Fibroblast of lung (primary cell): Measurements from ENCODE around the gene CNKSR3. TPM values are rescaled to one million over a fixed set of nuclear protein-coding genes. Genes with fewer than 3 reads are reported as not detected.

ENCODE experiments used
- DNase-seq, 2 donors: peaks; one replicate each; pipeline versions ENCODE4 v3.0.0 to v3.0.0-alpha.2; 2010; ENCODE audit warnings: low read depth in 2 of 2
- H2AFZ ChIP-seq: 2 replicates; pipeline ENCODE4 v1.5.1; 2012; ENCODE audit warnings: low read length, control low read depth, inconsistent platforms
- H3K27ac ChIP-seq: 2 replicates; pipeline ENCODE4 v1.5.1; 2011; ENCODE audit warnings: low read length, control low read depth; ENCODE audit not compliant: insufficient read depth
- H3K27me3 ChIP-seq: 2 replicates; pipeline ENCODE4 v1.5.1; 2011; ENCODE audit warnings: mild to moderate bottlenecking, low read length; ENCODE audit not compliant: control insufficient read depth, insufficient read depth
- H3K36me3 ChIP-seq: 2 replicates; pipeline ENCODE4 v1.5.1; 2011; ENCODE audit warnings: low read length; ENCODE audit not compliant: control insufficient read depth, insufficient read depth
- H3K4me1 ChIP-seq: 2 replicates; pipeline ENCODE4 v1.5.1; 2011; ENCODE audit warnings: low read length; ENCODE audit not compliant: control insufficient read depth, insufficient read depth; ENCODE audit errors: extremely low read depth
- H3K4me2 ChIP-seq: 2 replicates; pipeline ENCODE4 v1.5.1; 2011; ENCODE audit warnings: low read length, control low read depth; ENCODE audit not compliant: insufficient read depth; ENCODE audit errors: extremely low read depth
- H3K4me3 ChIP-seq, 4 experiments: fragments of 200-600 bp in 1 of 4; sonication (generic) in 1 of 4; replicated peaks in 1 of 4; 2 replicates each; pipeline ENCODE4 v1.5.1; 2011 to 2016; ENCODE audit warnings: low read length in 4 of 4, low read depth in 3 of 4, mild to moderate bottlenecking in 3 of 4, control low read depth in 2 of 4, inconsistent platforms in 1 of 4, mixed read lengths in 1 of 4; ENCODE audit not compliant: insufficient read depth in 1 of 4; ENCODE audit errors: control extremely low read depth in 1 of 4
- H3K79me2 ChIP-seq: 2 replicates; pipeline ENCODE4 v1.5.1; 2012; ENCODE audit warnings: mild to moderate bottlenecking, low read length, inconsistent platforms; ENCODE audit not compliant: control insufficient read depth, insufficient read depth
- H3K9ac ChIP-seq: 2 replicates; pipeline ENCODE4 v1.5.1; 2011; ENCODE audit warnings: mild to moderate bottlenecking, low read length, control low read depth; ENCODE audit not compliant: insufficient read depth
- H3K9me3 ChIP-seq: 2 replicates; pipeline ENCODE4 v1.5.1; 2012; ENCODE audit warnings: low read depth, low read length; ENCODE audit not compliant: control insufficient read depth, insufficient read depth
- H4K20me1 ChIP-seq: 2 replicates; pipeline ENCODE4 v1.5.1; 2011; ENCODE audit warnings: low read length; ENCODE audit not compliant: control insufficient read depth, insufficient read depth; ENCODE audit errors: extremely low read depth
- EZH2 ChIP-seq: IDR thresholded peaks from 2 replicates; pipeline ENCODE4 v1.5.1; 2012; ENCODE audit warnings: low read length, control low read depth, mild to moderate bottlenecking; ENCODE audit errors: missing control alignments
- polyA plus RNA-seq, 2 donors: library from polyadenylated mRNA; depleted of rRNA in 1 of 2; stranded (reverse) in 1 of 2; unstranded in 1 of 2; fragments of >200 nt; gene quantifications; 2 replicates each; pipeline ENCODE4 v1.2.1, GENCODE V29; 2011 to 2012; ENCODE audit warnings: missing spikeins in 1 of 2
- total RNA-seq: library from RNA; depleted of rRNA; stranded (reverse); fragments of >200 nt; gene quantifications from 2 replicates; pipeline ENCODE4 v1.2.1, GENCODE V29; 2014
- TF ChIP-seq, protein P1 (sequence below), 2 donors: IDR thresholded peaks in 1 of 2; conservative IDR thresholded peaks in 1 of 2; 1 replicate in 1 of 2; 2 replicates in 1 of 2; pipeline ENCODE4 v1.5.1; 2011 to 2012; ENCODE audit warnings: low read length in 2 of 2, control low read depth in 1 of 2, inconsistent platforms in 1 of 2, low read depth in 1 of 2, mild to moderate bottlenecking in 1 of 2

Gene CNKSR3
- total and polyA plus RNA-seq, 2 donors (not counting 1 experiment from before 2014, with no cell fraction given): 5.5 to 14.0 TPM

DNA sequence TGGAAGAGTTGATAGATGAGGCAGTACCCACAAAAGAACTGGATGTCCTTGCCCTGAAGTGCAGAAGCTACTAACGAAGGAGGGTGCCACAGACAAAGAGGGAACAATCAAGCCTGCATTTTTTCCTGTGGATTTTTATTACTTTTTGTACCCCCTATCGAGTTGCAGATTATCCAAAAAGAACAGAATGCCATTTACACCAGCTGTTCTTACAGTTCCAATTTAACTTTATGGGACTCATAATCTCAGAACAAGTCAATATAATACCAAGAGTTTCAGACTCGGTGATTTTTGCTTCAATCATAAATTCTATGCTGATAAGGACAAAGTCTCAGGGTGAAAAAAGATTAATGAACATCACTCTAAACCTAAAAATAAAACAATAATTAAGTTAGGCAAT is 4.0 kb upstream of the CNKSR3 start:
- Histone ChIP-seq H3K79me2 (peaks cover 5% of the 10 kb centered on the region), H3K4me1 (no peaks in the 10 kb centered on the region), H3K27me3 (no peaks in the 10 kb centered on the region), H3K9me3 (no peaks in the 10 kb centered on the region), H3K36me3 (no peaks in the 10 kb centered on the region), H2AFZ (no peak overlapping the region), H3K4me2 (no peak overlapping the region), H3K4me3 (no peak overlapping the region), H4K20me1 (no peaks in the 10 kb centered on the region), H3K9ac (no peak overlapping the region), H3K27ac (no peak overlapping the region)
- no peak for TF ChIP-seq EZH2
- TF ChIP-seq, protein P1, sequence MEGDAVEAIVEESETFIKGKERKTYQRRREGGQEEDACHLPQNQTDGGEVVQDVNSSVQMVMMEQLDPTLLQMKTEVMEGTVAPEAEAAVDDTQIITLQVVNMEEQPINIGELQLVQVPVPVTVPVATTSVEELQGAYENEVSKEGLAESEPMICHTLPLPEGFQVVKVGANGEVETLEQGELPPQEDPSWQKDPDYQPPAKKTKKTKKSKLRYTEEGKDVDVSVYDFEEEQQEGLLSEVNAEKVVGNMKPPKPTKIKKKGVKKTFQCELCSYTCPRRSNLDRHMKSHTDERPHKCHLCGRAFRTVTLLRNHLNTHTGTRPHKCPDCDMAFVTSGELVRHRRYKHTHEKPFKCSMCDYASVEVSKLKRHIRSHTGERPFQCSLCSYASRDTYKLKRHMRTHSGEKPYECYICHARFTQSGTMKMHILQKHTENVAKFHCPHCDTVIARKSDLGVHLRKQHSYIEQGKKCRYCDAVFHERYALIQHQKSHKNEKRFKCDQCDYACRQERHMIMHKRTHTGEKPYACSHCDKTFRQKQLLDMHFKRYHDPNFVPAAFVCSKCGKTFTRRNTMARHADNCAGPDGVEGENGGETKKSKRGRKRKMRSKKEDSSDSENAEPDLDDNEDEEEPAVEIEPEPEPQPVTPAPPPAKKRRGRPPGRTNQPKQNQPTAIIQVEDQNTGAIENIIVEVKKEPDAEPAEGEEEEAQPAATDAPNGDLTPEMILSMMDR (conservative IDR thresholded peaks at IDR 0.05 in 1 of 2, IDR thresholded peaks at IDR 0.05 in 1 of 2; ENCODE audit: low read depth in 1 of 2, low read length in 2 of 2): no peak
- DNase-seq: no peak

DNA sequence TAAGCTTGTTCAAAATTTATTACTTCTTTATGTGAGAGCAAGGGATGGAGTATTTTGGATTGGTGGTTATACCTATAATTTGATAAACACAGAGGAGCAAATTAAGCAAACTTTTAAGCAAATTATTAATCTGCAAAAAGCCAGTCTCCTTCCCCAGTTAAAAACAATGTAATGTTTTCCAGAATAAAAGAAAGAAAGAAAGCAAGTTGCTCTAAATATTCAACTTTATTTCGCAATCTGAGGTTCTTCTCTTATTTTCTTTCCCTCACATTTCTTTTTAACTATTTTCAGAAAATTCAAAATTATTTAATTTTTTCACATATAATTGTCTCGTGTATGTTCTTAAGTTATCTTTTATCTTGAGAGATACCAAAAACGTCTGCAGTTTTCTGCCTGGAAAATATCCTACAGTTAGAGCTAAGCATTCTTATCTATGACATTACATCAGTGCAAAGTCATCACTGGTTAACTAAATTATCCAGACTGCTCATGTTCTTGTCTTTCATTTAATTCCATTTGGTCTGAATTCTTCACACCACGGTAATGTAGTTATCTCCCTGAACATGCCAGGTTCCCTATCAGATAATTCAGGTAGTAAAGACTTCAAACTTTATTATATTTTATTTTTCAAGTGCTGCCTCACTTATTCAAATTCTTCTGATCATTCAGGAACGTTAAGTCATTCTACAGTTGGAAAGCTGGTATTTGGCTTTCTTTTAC is 3.3 kb upstream of the CNKSR3 start:
- H3K4me2 ChIP-seq: no peak overlapping the region
- H3K27ac ChIP-seq: no peak overlapping the region
- H3K36me3 ChIP-seq: no peaks in the 10 kb centered on the region
- no peak overlapping the region for H3K4me3 ChIP-seq
- H3K9ac ChIP-seq: no peak overlapping the region
- H3K4me1 ChIP-seq: no peaks in the 10 kb centered on the region
- no peaks in the 10 kb centered on the region for H3K27me3 ChIP-seq
- no peaks in the 10 kb centered on the region for H4K20me1 ChIP-seq
- TF ChIP-seq, protein P1 (conservative IDR thresholded peaks at IDR 0.05 in 1 of 2, IDR thresholded peaks at IDR 0.05 in 1 of 2; ENCODE audit: low read depth in 1 of 2, low read length in 2 of 2): no peak
- TF ChIP-seq EZH2: no peak
- H3K79me2 ChIP-seq: peaks cover 11% of the 10 kb centered on the region
- no peak overlapping the region for H2AFZ ChIP-seq
- no peak for DNase-seq
- H3K9me3 ChIP-seq: no peaks in the 10 kb centered on the region

DNA sequence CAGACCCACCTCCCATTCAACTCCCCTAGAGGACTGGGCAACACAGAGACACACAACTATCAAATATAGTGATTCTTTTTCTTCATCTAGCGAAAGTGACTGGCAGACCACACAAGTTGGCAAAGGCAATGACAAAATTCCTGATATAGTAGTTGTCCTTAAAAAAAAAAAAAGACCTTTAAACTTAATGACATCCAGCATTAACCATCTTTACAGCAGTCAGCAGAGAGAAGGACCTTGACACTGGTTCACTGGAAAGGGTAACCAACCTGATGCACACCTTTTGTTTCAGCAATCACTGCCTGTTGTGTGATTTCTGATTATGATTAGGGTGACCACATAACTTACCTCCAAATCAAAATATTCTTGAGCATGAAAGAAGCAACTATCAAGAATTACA is 1.7 kb upstream of the CNKSR3 start:
- no peak overlapping the region for H2AFZ ChIP-seq
- H3K9me3 ChIP-seq: no peaks in the 10 kb centered on the region
- no peak for TF ChIP-seq EZH2
- TF ChIP-seq, protein P1 (conservative IDR thresholded peaks at IDR 0.05 in 1 of 2, IDR thresholded peaks at IDR 0.05 in 1 of 2; ENCODE audit: low read depth in 1 of 2, low read length in 2 of 2): no peak
- H4K20me1 ChIP-seq: no peaks in the 10 kb centered on the region
- no peak for DNase-seq
- no peak overlapping the region for H3K4me3 ChIP-seq
- H3K79me2 ChIP-seq: peaks cover 25% of the 10 kb centered on the region
- no peak overlapping the region for H3K4me2 ChIP-seq
- no peaks in the 10 kb centered on the region for H3K27me3 ChIP-seq
- peaks cover 5% of the 10 kb centered on the region for H3K4me1 ChIP-seq
- H3K36me3 ChIP-seq: no peaks in the 10 kb centered on the region
- no peak overlapping the region for H3K27ac ChIP-seq
- H3K9ac ChIP-seq: no peak overlapping the region
